Stimulated activated CD8-positive, alpha-beta memory T cell treated with anti-CD3 and anti-CD28 coated beads, Interleukin-7, amount 100 ng/mL, for 48 hours (primary cell): ENCODE results near the gene VAV3.

Source experiments
- DNase-seq, 2 donors: peaks; one replicate each; pipeline ENCODE4 v3.0.0-alpha.2; 2020; ENCODE audit warnings: low read depth in 1 of 2; ENCODE audit errors: extremely low read depth in 1 of 2

Gene VAV3

GRCh38 chr1:107939256-107939655 is 25.7 kb downstream of the VAV3 start:
- DNase-seq: no peak

GRCh38 chr1:107936498-107937481 is 28.2 kb downstream of the VAV3 start:
- DNase-seq: peak in 1 of 2 donors; percentile 65

- DNase-seq: peak in 1 of 2 donors; percentile 60
These were observed 29.4 kb downstream of the VAV3 start for GRCh38 chr1:107935396-107936064.

- no peak for DNase-seq
These were observed 30.4 kb downstream of the VAV3 start for GRCh38 chr1:107934578-107934977.

GRCh38 chr1:107933736-107934135 is 31.2 kb downstream of the VAV3 start:
- no peak for DNase-seq

- DNase-seq: no peak
These were observed 34.7 kb downstream of the VAV3 start for GRCh38 chr1:107930292-107930691.

- DNase-seq: no peak
These were observed 37.2 kb downstream of the VAV3 start for GRCh38 chr1:107927820-107928219.

GRCh38 chr1:107926436-107927080 is 38.4 kb downstream of the VAV3 start:
- DNase-seq: no peak

- no peak for DNase-seq
These were observed 39.4 kb downstream of the VAV3 start for GRCh38 chr1:107925565-107925964.

GRCh38 chr1:107920999-107921398 is 44.0 kb downstream of the VAV3 start:
- DNase-seq: no peak

- DNase-seq: no peak
These were observed 44.4 kb downstream of the VAV3 start for GRCh38 chr1:107920561-107920960.

- DNase-seq: no peak
These were observed 45.0 kb downstream of the VAV3 start for GRCh38 chr1:107919953-107920352.

- no peak for DNase-seq
These were observed 50.7 kb downstream of the VAV3 start for GRCh38 chr1:107914119-107914765.

GRCh38 chr1:107912656-107913055 is 52.3 kb downstream of the VAV3 start:
- DNase-seq: no peak

- no peak for DNase-seq
These were observed 64.7 kb downstream of the VAV3 start for GRCh38 chr1:107900090-107900945.

GRCh38 chr1:107899655-107900054 is 65.3 kb downstream of the VAV3 start:
- DNase-seq: no peak

GRCh38 chr1:107897438-107898345 is 67.3 kb downstream of the VAV3 start:
- DNase-seq: no peak

- DNase-seq: no peak
These were observed 68.0 kb downstream of the VAV3 start for GRCh38 chr1:107896936-107897335.

GRCh38 chr1:107896401-107896800 is 68.6 kb downstream of the VAV3 start:
- no peak for DNase-seq
